Right hindlimb (tissue), 1 donor: ENCODE measurements around the gene ESM1.

Source experiments
- DNase-seq: peaks from one replicate; pipeline ENCODE4 v3.0.0-alpha.2; 2018

Gene ESM1

DNA sequence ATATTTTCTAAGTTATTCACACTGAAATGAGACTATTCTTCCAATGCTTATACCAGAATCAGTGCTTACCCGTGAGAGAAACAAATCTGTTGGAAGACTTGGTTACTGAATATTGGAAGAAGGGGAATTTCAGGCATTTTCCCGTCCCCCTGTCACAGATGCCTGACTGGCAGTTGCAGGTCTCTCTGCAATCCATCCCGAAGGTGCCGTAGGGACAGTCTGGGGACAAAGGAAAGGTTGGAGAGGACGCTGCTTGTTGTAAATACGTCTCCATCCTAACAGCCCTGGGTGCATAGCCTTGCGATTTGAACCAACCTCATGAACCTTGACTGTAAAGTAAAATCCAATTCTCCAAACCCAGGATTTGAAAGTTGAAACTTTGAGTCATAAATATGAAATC, 3.5 kb downstream of the ESM1 start:
- no peak for DNase-seq

GRCh38 chr5:54975701-54976100, 9.7 kb downstream of the ESM1 start:
- DNase-seq = no peak

DNA sequence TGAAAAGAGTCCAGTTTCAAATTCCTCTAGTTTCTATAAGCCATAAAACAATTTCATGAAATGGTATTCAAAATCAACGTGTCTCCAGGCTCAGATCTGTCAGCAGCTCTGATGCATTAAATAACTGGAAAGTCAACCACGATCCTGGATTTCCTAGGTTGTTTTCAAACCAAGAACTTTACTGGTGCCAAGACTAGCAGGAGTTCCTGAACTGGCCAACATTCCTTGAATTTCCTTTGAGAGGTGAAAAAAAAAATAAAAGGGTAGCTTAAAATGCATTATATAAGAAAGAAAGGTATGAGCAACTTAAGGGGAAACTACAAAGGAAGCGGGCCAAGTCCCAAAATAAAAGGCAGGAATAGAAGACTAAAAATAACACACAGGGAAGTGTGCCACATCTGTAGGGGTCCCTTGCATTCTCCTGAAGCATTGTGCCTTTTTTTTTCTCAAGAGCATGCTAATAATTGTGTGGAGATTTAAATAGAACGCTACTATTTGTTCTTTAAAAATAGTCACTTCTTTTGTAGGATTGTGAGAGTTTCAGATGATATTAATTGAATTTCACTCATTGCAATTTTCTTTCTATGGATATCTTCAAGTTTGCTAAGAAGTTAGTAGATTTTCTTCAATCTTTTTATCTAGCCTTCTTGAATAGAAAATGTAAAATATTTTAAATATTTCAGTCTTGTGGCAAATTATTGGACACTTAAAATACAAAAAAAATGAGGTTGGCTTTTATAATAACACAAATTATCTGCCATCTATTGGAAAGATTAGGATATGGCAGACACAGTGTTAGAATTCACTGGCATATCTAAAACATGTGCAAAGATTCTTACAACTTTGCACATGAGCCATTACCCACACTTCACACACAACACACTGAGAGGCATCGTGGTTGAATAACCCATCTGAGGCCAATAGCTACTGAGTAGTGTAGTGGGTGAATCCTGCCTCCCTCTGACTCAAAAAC, 15.3 kb downstream of the ESM1 start:
- DNase-seq = no peak

DNA sequence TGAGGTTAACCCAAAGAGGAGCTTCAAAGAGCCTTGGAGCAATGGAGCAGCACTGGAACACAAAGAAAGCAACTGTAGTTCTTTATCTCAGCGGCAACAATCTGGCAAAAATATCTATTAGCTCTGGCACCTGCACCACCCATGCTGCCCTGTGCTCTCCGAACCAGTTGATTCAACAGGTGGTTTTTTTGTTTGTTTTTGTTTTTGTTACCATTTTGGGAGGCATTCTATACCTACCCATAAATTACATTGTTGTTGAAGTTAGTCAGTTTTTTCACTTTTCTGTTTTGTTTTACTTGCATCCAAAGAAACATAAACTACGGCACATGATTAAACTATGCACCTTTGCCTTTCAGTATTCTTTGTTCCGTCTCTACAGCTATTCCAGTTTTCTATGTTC, 16.2 kb downstream of the ESM1 start:
- DNase-seq = no peak

DNA sequence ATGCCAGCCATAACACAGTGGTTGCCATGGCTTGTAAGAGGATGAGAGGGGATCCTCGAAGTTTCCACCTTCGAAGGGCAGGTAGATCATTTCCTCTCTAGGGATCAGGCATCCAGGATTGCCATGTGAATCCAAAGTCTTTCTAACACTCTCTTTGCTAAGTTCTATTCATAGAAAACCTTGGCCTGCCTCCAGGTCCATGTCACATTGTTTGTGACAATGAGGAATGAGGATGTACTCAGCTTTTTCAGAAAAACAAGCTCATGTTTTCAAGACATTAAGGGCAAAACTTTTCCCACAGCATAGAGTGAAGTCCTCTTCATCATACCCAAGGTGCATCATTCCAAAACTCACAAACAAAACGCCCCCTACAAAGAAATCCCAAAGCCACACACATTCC, 19.6 kb downstream of the ESM1 start:
- no peak for DNase-seq

- DNase-seq = no peak
Measured at GRCh38 chr5:54964405-54964804, 21.0 kb downstream of the ESM1 start.

DNA sequence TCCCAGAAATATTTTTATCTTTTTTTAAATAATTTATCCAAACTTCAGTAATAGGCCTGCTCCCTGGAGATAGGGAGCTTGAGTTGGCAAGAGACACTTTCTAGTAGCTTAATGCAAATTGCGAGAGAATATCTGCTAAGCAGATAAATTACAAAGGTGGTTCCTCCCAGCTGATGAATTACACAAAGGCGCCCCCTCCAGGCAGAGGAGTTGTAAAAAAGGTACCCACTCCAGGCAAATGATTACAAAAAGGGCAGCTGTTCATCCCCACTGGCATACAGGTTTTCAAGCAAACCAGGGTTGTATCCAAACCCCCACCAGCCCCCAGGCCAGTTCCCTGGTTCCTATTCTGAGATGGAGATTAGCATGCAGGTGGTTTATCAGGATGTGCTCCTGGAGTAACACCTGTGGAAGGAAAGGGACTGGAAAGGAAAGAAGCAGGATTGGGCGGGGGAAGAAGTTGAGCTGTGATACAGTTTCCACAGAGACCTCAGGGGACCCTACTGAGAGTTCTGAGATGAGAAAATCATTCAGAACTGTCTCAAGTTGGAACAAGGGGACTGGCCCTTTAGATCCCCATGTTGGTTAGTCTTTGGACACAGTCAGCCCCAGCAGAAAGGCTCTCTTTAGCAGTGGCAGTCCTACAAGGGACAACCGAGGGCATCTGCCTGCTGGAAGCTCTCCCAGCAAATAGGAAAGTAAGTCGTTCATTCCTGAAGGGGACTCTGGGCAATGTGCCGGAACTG, 25.5 kb downstream of the ESM1 start:
- DNase-seq = no peak

GRCh38 chr5:54956922-54957321, 28.5 kb downstream of the ESM1 start:
- DNase-seq = no peak

DNA sequence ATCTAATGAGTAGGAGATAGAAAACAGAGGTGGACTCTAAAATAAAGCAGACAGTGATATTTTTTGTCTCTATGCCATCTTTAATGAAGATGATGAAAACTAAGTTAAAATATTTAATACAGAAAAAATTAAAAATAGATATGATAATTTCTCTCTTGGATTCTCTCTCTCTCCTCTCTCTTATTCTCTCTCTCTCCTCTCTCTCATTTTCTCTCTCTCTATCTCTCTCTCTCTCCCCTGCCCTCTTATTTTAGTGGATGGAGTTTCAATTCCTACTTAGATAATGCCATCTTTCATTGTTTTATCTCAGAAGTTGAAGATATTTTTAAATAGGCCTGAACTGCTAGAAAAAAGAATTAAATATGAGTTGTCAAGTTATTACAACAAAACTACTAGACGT, 38.2 kb downstream of the ESM1 start:
- no peak for DNase-seq

DNA sequence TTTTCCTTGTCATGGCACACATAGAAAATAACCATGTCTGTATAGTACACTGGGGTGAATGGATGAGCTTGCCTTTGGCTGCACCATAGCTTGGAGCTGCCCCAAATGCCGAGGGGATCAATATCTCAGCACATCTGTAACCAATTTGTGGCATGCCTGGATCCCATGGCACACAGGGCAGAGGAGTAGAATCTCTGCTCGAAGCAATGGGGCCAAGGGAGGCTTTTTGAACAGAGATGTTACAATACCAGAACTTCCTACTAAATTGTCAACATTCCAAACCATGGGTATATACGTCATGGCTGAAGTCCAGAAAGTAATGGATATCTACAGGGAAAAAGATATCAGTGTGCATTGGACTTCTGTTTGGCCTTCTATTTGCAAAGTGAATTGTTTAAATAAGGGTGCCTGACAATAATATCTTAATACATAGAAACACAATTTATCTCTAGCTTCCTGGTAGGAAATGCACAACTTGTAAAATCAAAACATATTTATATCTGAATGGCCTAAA, 39.0 kb downstream of the ESM1 start:
- no peak for DNase-seq

DNA sequence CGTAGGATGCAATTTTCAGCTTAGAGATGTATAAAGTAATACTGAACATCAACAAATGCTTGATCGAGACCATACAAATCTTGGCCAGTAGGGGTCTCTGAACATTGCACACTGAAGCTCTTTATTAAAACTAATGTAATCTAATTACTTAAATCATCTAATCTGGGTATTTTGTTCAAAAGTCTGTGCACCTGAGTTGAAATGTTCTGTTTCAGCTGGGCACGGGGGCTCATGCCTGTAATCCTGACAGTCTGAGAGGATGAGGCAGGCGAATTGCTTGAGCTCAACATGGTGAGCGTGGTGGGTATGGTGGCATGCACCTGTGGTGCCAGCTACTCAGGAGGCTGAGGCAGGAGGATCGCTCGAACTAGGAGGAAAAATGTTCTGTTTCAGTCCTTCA, 41.0 kb downstream of the ESM1 start:
- no peak for DNase-seq

- no peak for DNase-seq
Measured at GRCh38 chr5:54942064-54942778, 43.2 kb downstream of the ESM1 start.

- no peak for DNase-seq
Measured at GRCh38 chr5:54936201-54936600, 49.2 kb downstream of the ESM1 start.

- DNase-seq = no peak
Measured at GRCh38 chr5:54932789-54933188, 52.6 kb downstream of the ESM1 start.

- no peak for DNase-seq
Measured at GRCh38 chr5:54930736-54931135, 54.7 kb downstream of the ESM1 start.
